Mesothelial cell of epicardium (in vitro differentiated cells): ENCODE results near the gene EBF4. TPM values are rescaled to one million over a fixed set of nuclear protein-coding genes. Genes with fewer than 3 reads are reported as not detected.

Experiments
- DNase-seq, 2 experiments: peaks; one replicate each; pipeline ENCODE4 v3.0.0; 2021; ENCODE audit warnings: low spot score in 2 of 2; ENCODE audit not compliant: unreplicated experiment in 2 of 2
- H3K27ac Mint-ChIP-seq: 2 replicates; pipeline ENCODE4 v1.8.0; 2021; ENCODE audit warnings: mixed read lengths
- H3K27me3 Mint-ChIP-seq: 2 replicates; pipeline ENCODE4 v1.8.0; 2021; ENCODE audit warnings: low read depth, mixed read lengths
- H3K36me3 Mint-ChIP-seq: 2 replicates; pipeline ENCODE4 v1.8.0; 2021; ENCODE audit warnings: mixed read lengths
- H3K4me1 Mint-ChIP-seq: 2 replicates; pipeline ENCODE4 v1.8.0; 2021; ENCODE audit warnings: mixed read lengths
- H3K4me3 Mint-ChIP-seq: 2 replicates; pipeline ENCODE4 v1.8.0; 2021; ENCODE audit warnings: mild to moderate bottlenecking, moderate library complexity, mixed read lengths
- H3K9me3 Mint-ChIP-seq: 2 replicates; pipeline ENCODE4 v1.8.0; 2021; ENCODE audit warnings: mixed read lengths
- CTCF ChIP-seq: fragments of 200-600 bp; sonication (generic); IDR thresholded peaks from one replicate; pipeline ENCODE4 v1.5.0; 2021; ENCODE audit warnings: antibody characterized with exemption; ENCODE audit not compliant: unreplicated experiment
- total RNA-seq: library from RNA; stranded (reverse); gene quantifications from 3 replicates; pipeline ENCODE4 v1.2.1, GENCODE V29; 2021

The EBF4 gene
- total RNA-seq, 1 donor from 2014 or later = 65.5 TPM

GRCh38 chr20:2795451-2795850 is 102.9 kb downstream of the EBF4 start:
- H3K27me3 Mint-ChIP-seq = peaks cover 15% of the 10 kb centered on the region
- peaks cover 15% of the 10 kb centered on the region for H3K36me3 Mint-ChIP-seq

GRCh38 chr20:2796011-2796660 is 103.6 kb downstream of the EBF4 start:
- H3K4me1 Mint-ChIP-seq = peaks cover 20% of the 10 kb centered on the region
- no peak for DNase-seq
- H3K27me3 Mint-ChIP-seq = peaks cover 19% of the 10 kb centered on the region
- no peak overlapping the region for H3K27ac Mint-ChIP-seq
- no peaks in the 10 kb centered on the region for H3K9me3 Mint-ChIP-seq
- H3K4me3 Mint-ChIP-seq = no peak overlapping the region
- TF ChIP-seq CTCF = no peak
- H3K36me3 Mint-ChIP-seq = peaks cover 15% of the 10 kb centered on the region

More at GRCh38 chr20:2795451-2795850, 102.9 kb downstream of the EBF4 start:
- Mint-ChIP-seq H3K4me3 (no peak overlapping the region), H3K9me3 (peaks cover under 1% of the 10 kb centered on the region), H3K4me1 (peaks cover 15% of the 10 kb centered on the region), H3K27ac (no peak overlapping the region)
- DNase-seq = no peak
- TF ChIP-seq CTCF = no peak

GRCh38 chr20:2797136-2797983 is 104.8 kb downstream of the EBF4 start:
- no peak for TF ChIP-seq CTCF
- Mint-ChIP-seq H3K36me3 (peaks cover 15% of the 10 kb centered on the region), H3K27ac (no peak overlapping the region), H3K4me1 (peaks cover 25% of the 10 kb centered on the region), H3K4me3 (no peak overlapping the region), H3K27me3 (peaks cover 24% of the 10 kb centered on the region), H3K9me3 (no peaks in the 10 kb centered on the region)
- DNase-seq = no peak

GRCh38 chr20:2798095-2798805 is 105.7 kb downstream of the EBF4 start:
- Mint-ChIP-seq H3K27ac (no peak overlapping the region), H3K4me3 (no peak overlapping the region), H3K4me1 (peaks cover 25% of the 10 kb centered on the region), H3K9me3 (no peaks in the 10 kb centered on the region), H3K27me3 (peaks cover 31% of the 10 kb centered on the region), H3K36me3 (peaks cover 15% of the 10 kb centered on the region)
- no peak for TF ChIP-seq CTCF
- no peak for DNase-seq

- H3K36me3 Mint-ChIP-seq = peaks cover 15% of the 10 kb centered on the region
- no peak for DNase-seq
Measured at GRCh38 chr20:2798814-2799213, 106.2 kb downstream of the EBF4 start.

More at GRCh38 chr20:2798814-2799213, 106.2 kb downstream of the EBF4 start:
- H3K27ac Mint-ChIP-seq = peak overlapping the region; percentile 84
- no peaks in the 10 kb centered on the region for H3K9me3 Mint-ChIP-seq
- H3K4me1 Mint-ChIP-seq = peaks cover 25% of the 10 kb centered on the region
- TF ChIP-seq CTCF = no peak
- H3K27me3 Mint-ChIP-seq = peaks cover 36% of the 10 kb centered on the region
- H3K4me3 Mint-ChIP-seq = peak overlapping the region; percentile 89
